ENCODE measurements around the gene DISP3.

The DISP3 gene

DNA sequence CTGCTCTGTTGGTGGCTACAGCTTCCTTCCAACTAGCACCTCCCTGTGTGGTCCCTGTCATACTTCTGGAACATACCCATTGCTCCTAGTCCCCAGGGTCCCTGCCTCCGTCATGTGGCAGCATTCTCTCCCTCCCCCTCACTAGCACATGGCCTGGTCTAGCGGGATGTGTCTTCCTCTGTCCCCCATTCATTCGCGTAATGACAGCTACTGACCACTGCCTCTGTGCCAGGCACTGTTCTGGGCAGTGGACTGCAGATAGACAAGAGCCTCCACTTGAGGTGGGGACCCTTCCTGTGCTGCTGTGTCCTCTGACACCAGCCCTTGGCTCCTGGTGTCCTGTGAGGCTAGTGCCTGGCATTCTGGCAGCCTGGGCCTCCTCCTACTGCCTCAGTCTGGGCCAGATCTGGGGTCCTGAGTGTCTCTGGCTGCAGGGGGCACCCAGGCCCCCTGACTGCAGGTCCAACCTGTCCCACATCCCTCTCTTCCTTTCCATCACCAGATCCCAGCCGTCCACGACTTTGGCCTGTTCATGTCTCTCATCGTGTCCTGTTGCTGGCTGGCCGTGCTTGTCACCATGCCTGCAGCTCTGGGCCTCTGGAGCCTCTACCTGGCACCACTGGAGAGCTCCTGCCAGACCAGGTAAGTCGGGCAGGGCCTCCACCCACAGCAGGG, 38.1 kb downstream of the DISP3 start:
- no peaks in the 10 kb centered on the region for H3K79me2 ChIP-seq
- no peaks in the 10 kb centered on the region for H3K9me3 ChIP-seq (ENCODE audit: control insufficient read depth, low read length)
- no peak overlapping the region for H2AFZ ChIP-seq
- no peak overlapping the region for H3K4me2 ChIP-seq (ENCODE audit: low read length)
- TF ChIP-seq CTCF (IDR thresholded peaks at IDR 0.05), result no peak
- no peak overlapping the region for H3K9ac ChIP-seq
- no peak overlapping the region for H3K27ac ChIP-seq
- no peaks in the 10 kb centered on the region for H3K27me3 ChIP-seq (ENCODE audit: control insufficient read depth, insufficient read depth, low read length)
- no peaks in the 10 kb centered on the region for H3K4me1 ChIP-seq
- H3K36me3 ChIP-seq (ENCODE audit: control insufficient read depth, insufficient read depth, low read length), result no peaks in the 10 kb centered on the region
- no peak overlapping the region for H3K4me3 ChIP-seq (ENCODE audit: low read depth, low read length)

DNA sequence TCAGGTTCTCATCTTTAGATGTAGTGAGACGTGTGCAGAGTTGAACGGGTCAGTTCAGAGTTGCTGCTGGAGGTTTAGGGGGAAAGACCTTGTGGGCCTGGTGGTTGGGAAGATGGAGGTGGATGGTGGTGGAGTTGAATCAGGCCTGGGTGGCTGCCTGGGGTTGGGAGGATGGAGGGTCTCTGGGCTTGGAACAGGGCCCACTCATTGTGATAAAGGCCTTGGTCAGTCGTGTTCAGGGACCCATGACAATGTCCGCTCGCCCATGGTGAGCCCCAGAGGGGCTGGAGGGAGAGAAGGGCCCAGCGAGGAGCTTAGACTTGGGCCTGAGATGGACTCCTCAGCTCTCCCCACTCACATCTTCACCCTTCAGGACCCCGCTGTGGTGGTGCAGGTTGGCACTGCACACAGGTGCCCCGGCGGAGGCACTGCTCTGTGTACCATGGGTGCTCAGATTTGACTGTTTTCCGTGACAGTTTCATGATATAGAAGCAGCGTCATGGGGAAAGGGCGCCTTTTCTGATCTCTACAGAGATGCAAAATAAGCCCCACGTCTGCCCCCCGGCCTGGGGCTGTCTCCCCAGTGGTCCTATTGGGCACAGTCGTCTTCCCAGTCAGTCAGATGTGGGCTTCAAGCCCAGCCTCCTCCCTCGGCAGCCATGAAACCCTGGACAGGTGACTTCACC, 39.2 kb downstream of the DISP3 start:
- Histone ChIP-seq H3K9me3 (ENCODE audit: control insufficient read depth, low read length) (no peaks in the 10 kb centered on the region), H3K36me3 (ENCODE audit: control insufficient read depth, insufficient read depth, low read length) (no peaks in the 10 kb centered on the region)
- TF ChIP-seq CTCF (IDR thresholded peaks at IDR 0.05), result no peak

DNA sequence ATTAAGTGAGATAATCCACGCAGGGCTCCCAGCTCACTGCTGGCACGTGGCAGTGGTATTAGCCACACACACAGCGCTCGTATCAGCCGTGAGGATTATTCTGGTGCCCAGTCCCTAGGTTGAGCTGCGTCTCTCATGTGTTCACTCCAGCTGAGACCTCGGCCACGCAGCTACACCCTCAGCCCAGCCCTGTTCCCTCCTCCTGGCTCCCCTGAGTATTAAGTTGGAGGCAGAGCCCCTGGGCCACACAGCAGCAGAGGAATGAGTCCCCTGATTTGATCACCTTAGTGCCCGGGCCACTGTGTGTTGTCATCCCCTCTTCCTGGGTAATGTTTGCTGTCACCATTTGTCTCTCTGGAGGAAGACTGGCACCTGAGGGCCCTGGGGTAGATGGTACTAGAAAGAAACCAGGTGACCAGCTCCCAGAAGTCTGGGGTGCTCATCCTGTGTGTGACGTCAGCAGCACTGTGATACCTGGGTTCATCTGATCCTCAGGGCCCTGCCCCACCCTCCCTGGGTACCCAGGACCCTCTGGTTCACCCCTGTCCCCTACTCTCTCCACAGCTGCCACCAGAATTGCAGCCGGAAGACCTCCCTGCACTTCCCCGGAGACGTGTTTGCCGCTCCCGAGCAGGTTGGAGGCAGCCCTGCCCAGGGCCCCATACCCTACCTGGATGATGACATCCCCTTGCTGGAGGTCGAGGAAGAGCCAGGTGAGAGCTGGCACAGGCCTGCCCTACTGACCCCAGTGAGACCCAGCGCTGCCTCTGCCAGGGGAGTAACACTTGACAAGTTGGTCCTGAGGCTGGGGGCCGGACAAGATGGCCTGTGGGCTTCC, 40.1 kb downstream of the DISP3 start:
- no peaks in the 10 kb centered on the region for H3K36me3 ChIP-seq (ENCODE audit: control insufficient read depth, insufficient read depth, low read length)
- no peak overlapping the region for H3K27ac ChIP-seq
- H2AFZ ChIP-seq, result no peak overlapping the region
- no peak for TF ChIP-seq CTCF (IDR thresholded peaks at IDR 0.05)
- no peak overlapping the region for H3K9ac ChIP-seq
- H3K27me3 ChIP-seq (ENCODE audit: control insufficient read depth, insufficient read depth, low read length), result no peaks in the 10 kb centered on the region
- no peaks in the 10 kb centered on the region for H3K79me2 ChIP-seq
- no peaks in the 10 kb centered on the region for H3K4me1 ChIP-seq
- H3K4me2 ChIP-seq (ENCODE audit: low read length), result no peak overlapping the region
- H3K4me3 ChIP-seq (ENCODE audit: low read depth, low read length), result no peak overlapping the region
- H3K9me3 ChIP-seq (ENCODE audit: control insufficient read depth, low read length), result no peaks in the 10 kb centered on the region

More for the DNA sequence above, 39.2 kb downstream of the DISP3 start:
- no peaks in the 10 kb centered on the region for H3K4me1 ChIP-seq
- no peak overlapping the region for H2AFZ ChIP-seq
- H3K4me3 ChIP-seq (ENCODE audit: low read depth, low read length), result no peak overlapping the region
- no peak overlapping the region for H3K9ac ChIP-seq
- H3K79me2 ChIP-seq, result no peaks in the 10 kb centered on the region
- H3K4me2 ChIP-seq (ENCODE audit: low read length), result no peak overlapping the region
- H3K27me3 ChIP-seq (ENCODE audit: control insufficient read depth, insufficient read depth, low read length), result no peaks in the 10 kb centered on the region
- no peak overlapping the region for H3K27ac ChIP-seq

GRCh38 chr1:11519629-11520031, 40.7 kb downstream of the DISP3 start:
- H3K27ac ChIP-seq, result no peak overlapping the region
- H3K36me3 ChIP-seq (ENCODE audit: control insufficient read depth, insufficient read depth, low read length), result no peaks in the 10 kb centered on the region
- no peak overlapping the region for H3K4me3 ChIP-seq (ENCODE audit: low read depth, low read length)
- H3K9ac ChIP-seq, result no peak overlapping the region
- H3K79me2 ChIP-seq, result no peaks in the 10 kb centered on the region
- no peak overlapping the region for H3K4me2 ChIP-seq (ENCODE audit: low read length)
- no peaks in the 10 kb centered on the region for H3K9me3 ChIP-seq (ENCODE audit: control insufficient read depth, low read length)
- H3K27me3 ChIP-seq (ENCODE audit: control insufficient read depth, insufficient read depth, low read length), result no peaks in the 10 kb centered on the region
- no peaks in the 10 kb centered on the region for H3K4me1 ChIP-seq
- no peak overlapping the region for H2AFZ ChIP-seq
- no peak for TF ChIP-seq CTCF (IDR thresholded peaks at IDR 0.05)

Data from parathyroid adenoma (tissue), 2 donors.